ENCODE results near the gene PROX1.

The PROX1 gene

GRCh38 chr1:213987927-213988506, at the start of gene PROX1:
Gene PROX1, plus strand, starts transcription at chr1:213987973. Its CDS starts 8,563 bp downstream, at chr1:213996536.
- DNase-seq (ENCODE audit: low read depth in 1 of 2, low spot score in 1 of 2), result no peak

- no peak for DNase-seq (ENCODE audit: low read depth in 1 of 2, low spot score in 1 of 2)
Observed at GRCh38 chr1:213938776-213939175, 49.0 kb upstream of the PROX1 start.

- DNase-seq (ENCODE audit: low read depth in 1 of 2, low spot score in 1 of 2), result no peak
Observed at GRCh38 chr1:213939888-213940287, 47.9 kb upstream of the PROX1 start.

GRCh38 chr1:213940947-213941346, 46.8 kb upstream of the PROX1 start:
- DNase-seq (ENCODE audit: low read depth in 1 of 2, low spot score in 1 of 2), result no peak

- no peak for DNase-seq (ENCODE audit: low read depth in 1 of 2, low spot score in 1 of 2)
Observed at GRCh38 chr1:213942061-213942460, 45.7 kb upstream of the PROX1 start.

- no peak for DNase-seq (ENCODE audit: low read depth in 1 of 2, low spot score in 1 of 2)
Observed at GRCh38 chr1:213947200-213947801, 40.5 kb upstream of the PROX1 start.

GRCh38 chr1:213951876-213952275, 35.9 kb upstream of the PROX1 start:
- no peak for DNase-seq (ENCODE audit: low read depth in 1 of 2, low spot score in 1 of 2)

- no peak for DNase-seq (ENCODE audit: low read depth in 1 of 2, low spot score in 1 of 2)
Observed at GRCh38 chr1:213953806-213954205, 34.0 kb upstream of the PROX1 start.

- DNase-seq (ENCODE audit: low read depth in 1 of 2, low spot score in 1 of 2), result no peak
Observed at GRCh38 chr1:213956295-213956770, 31.4 kb upstream of the PROX1 start.

GRCh38 chr1:213958346-213958745, 29.4 kb upstream of the PROX1 start:
- DNase-seq (ENCODE audit: low read depth in 1 of 2, low spot score in 1 of 2), result no peak

GRCh38 chr1:213960963-213961362, 26.8 kb upstream of the PROX1 start:
- DNase-seq (ENCODE audit: low read depth in 1 of 2, low spot score in 1 of 2), result no peak

- no peak for DNase-seq (ENCODE audit: low read depth in 1 of 2, low spot score in 1 of 2)
Observed at GRCh38 chr1:213962508-213962907, 25.3 kb upstream of the PROX1 start.

- DNase-seq (ENCODE audit: low read depth in 1 of 2, low spot score in 1 of 2), result no peak
Observed at GRCh38 chr1:213966122-213966521, 21.7 kb upstream of the PROX1 start.

GRCh38 chr1:213968146-213968825, 19.5 kb upstream of the PROX1 start:
- no peak for DNase-seq (ENCODE audit: low read depth in 1 of 2, low spot score in 1 of 2)

- no peak for DNase-seq (ENCODE audit: low read depth in 1 of 2, low spot score in 1 of 2)
Observed at GRCh38 chr1:213969958-213970555, 17.7 kb upstream of the PROX1 start.

- DNase-seq (ENCODE audit: low read depth in 1 of 2, low spot score in 1 of 2), result no peak
Observed at GRCh38 chr1:213972141-213972540, 15.6 kb upstream of the PROX1 start.

GRCh38 chr1:213973129-213973528, 14.6 kb upstream of the PROX1 start:
- DNase-seq (ENCODE audit: low read depth in 1 of 2, low spot score in 1 of 2), result no peak

GRCh38 chr1:213976665-213977485, 10.9 kb upstream of the PROX1 start:
- DNase-seq (ENCODE audit: low read depth in 1 of 2, low spot score in 1 of 2), result no peak

GRCh38 chr1:213977486-213977842, 10.3 kb upstream of the PROX1 start:
- no peak for DNase-seq (ENCODE audit: low read depth in 1 of 2, low spot score in 1 of 2)

- no peak for DNase-seq (ENCODE audit: low read depth in 1 of 2, low spot score in 1 of 2)
Observed at GRCh38 chr1:213977909-213978308, 9.9 kb upstream of the PROX1 start.
